HEK293 (cell line): ENCODE results near the gene MOSPD3.
A peak's percentile ranks its signal among the peaks of the same experiment; 100 is the strongest.

Experiments used
- CTCF ChIA-PET: fragments of 350-600 bp; formaldehyde crosslinking; extraction: SDS; loops from one replicate; lab custom pipeline; 2021; ENCODE audit warnings: antibody characterized with exemption; lab: Yijun Ruan, JAX
- POLR2A ChIA-PET: fragments of 300-600 bp; formaldehyde crosslinking; extraction: SDS; loops from one replicate; lab custom pipeline; 2020; ENCODE audit warnings: antibody characterized with exemption, inconsistent platforms; lab: Yijun Ruan, JAX
- H3K27ac ChIP-seq: fragments of 200-500 bp; sonication (Bioruptor generic); 2 replicates; pipeline ENCODE4 v1.5.1; 2014; ENCODE audit warnings: low read depth, low read length, control low read depth, inconsistent platforms; ENCODE audit errors: extremely low read depth
- H3K36me3 ChIP-seq, 2 experiments: fragments of 200-500 bp in 1 of 2; sonication (Bioruptor generic) in 1 of 2; 1 replicate in 1 of 2; 2 replicates in 1 of 2; pipeline ENCODE4 v1.5.1; 2014 to 2017; ENCODE audit warnings: inconsistent platforms in 2 of 2, low read length in 2 of 2; ENCODE audit not compliant: control insufficient read depth in 2 of 2, insufficient read depth in 1 of 2
- H3K4me1 ChIP-seq: fragments of 200-500 bp; sonication (Bioruptor generic); 2 replicates; pipeline ENCODE4 v1.5.1; 2014; ENCODE audit warnings: mild to moderate bottlenecking, low read length, inconsistent platforms; ENCODE audit not compliant: control insufficient read depth, insufficient read depth
- H3K4me3 ChIP-seq: 2 replicates; pipeline ENCODE4 v1.5.1; 2011; ENCODE audit warnings: low read depth, mild to moderate bottlenecking, control low read depth, low read length, moderate library complexity
- H3K9me3 ChIP-seq: fragments of 200-500 bp; sonication (Bioruptor generic); 2 replicates; pipeline ENCODE4 v1.5.1; 2014; ENCODE audit warnings: low read depth, low read length, inconsistent platforms; ENCODE audit not compliant: control insufficient read depth, insufficient read depth
- GLIS1 ChIP-seq: fragments of 450-650 bp; formaldehyde crosslinking; IDR thresholded peaks from 2 replicates; pipeline ENCODE4 v1.5.1; 2016; ENCODE audit warnings: missing biosample characterization, missing genetic modification characterization
- GLIS2 ChIP-seq: fragments of 450-650 bp; formaldehyde crosslinking; IDR thresholded peaks from 2 replicates; pipeline ENCODE4 v1.5.1; 2016; ENCODE audit warnings: missing biosample characterization, missing genetic modification characterization
- IKZF3 ChIP-seq: fragments of 450-650 bp; IDR thresholded peaks from 2 replicates; pipeline ENCODE4 v1.5.0; 2018; ENCODE audit warnings: missing biosample characterization, mild to moderate bottlenecking, missing genetic modification characterization, moderate library complexity
- KLF1 ChIP-seq: fragments of 450-650 bp; formaldehyde crosslinking; IDR thresholded peaks from 2 replicates; pipeline ENCODE4 v1.5.1; 2016; ENCODE audit warnings: missing biosample characterization, missing genetic modification characterization
- KLF9 ChIP-seq: fragments of 450-650 bp; formaldehyde crosslinking; IDR thresholded peaks from 2 replicates; pipeline ENCODE4 v1.5.1; 2016; ENCODE audit warnings: missing biosample characterization, missing genetic modification characterization, low read depth
- PATZ1 ChIP-seq: fragments of 450-650 bp; formaldehyde crosslinking; IDR thresholded peaks from 2 replicates; pipeline ENCODE4 v1.5.1; 2016; ENCODE audit warnings: missing biosample characterization, missing genetic modification characterization
- SP2 ChIP-seq: fragments of 450-650 bp; formaldehyde crosslinking; IDR thresholded peaks from 2 replicates; pipeline ENCODE4 v1.5.1; 2016; ENCODE audit warnings: missing biosample characterization, missing genetic modification characterization
- ZBTB7A ChIP-seq: fragments of 450-650 bp; formaldehyde crosslinking; IDR thresholded peaks from 2 replicates; pipeline ENCODE4 v1.5.1; 2016; ENCODE audit warnings: low read depth, missing biosample characterization, missing genetic modification characterization
- ZBTB8A ChIP-seq: fragments of 450-650 bp; formaldehyde crosslinking; IDR thresholded peaks from 2 replicates; pipeline ENCODE4 v1.5.1; 2016; ENCODE audit warnings: missing biosample characterization, missing genetic modification characterization
- ZFHX2 ChIP-seq: fragments of 450-650 bp; formaldehyde crosslinking; conservative IDR thresholded peaks from 2 replicates; pipeline ENCODE4 v1.5.1; 2016; ENCODE audit warnings: missing biosample characterization, missing genetic modification characterization
- ZIC2 ChIP-seq: fragments of 450-650 bp; formaldehyde crosslinking; IDR thresholded peaks from 2 replicates; pipeline ENCODE4 v1.5.1; 2016; ENCODE audit warnings: missing biosample characterization, missing genetic modification characterization
- ZNF121 ChIP-seq: fragments of 450-650 bp; formaldehyde crosslinking; IDR thresholded peaks from 2 replicates; pipeline ENCODE4 v1.5.1; 2016; ENCODE audit warnings: missing biosample characterization, missing genetic modification characterization
- ZNF175 ChIP-seq: fragments of 450-650 bp; formaldehyde crosslinking; IDR thresholded peaks from 2 replicates; pipeline ENCODE4 v1.5.1; 2016; ENCODE audit warnings: missing biosample characterization, missing genetic modification characterization
- ZNF23 ChIP-seq: fragments of 450-650 bp; formaldehyde crosslinking; IDR thresholded peaks from 2 replicates; pipeline ENCODE4 v1.5.1; 2016; ENCODE audit warnings: missing biosample characterization, missing genetic modification characterization, borderline replicate concordance
- ZNF26 ChIP-seq: fragments of 450-650 bp; formaldehyde crosslinking; IDR thresholded peaks from 2 replicates; pipeline ENCODE4 v1.5.1; 2016; ENCODE audit warnings: missing biosample characterization, missing genetic modification characterization
- ZNF426 ChIP-seq: fragments of 450-650 bp; formaldehyde crosslinking; IDR thresholded peaks from 2 replicates; pipeline ENCODE4 v1.5.1; 2017; ENCODE audit warnings: missing biosample characterization, missing genetic modification characterization, mild to moderate bottlenecking, inconsistent platforms, moderate library complexity
- ZNF433 ChIP-seq: fragments of 450-650 bp; formaldehyde crosslinking; IDR thresholded peaks from 2 replicates; pipeline ENCODE4 v1.5.1; 2016; ENCODE audit warnings: missing biosample characterization, missing genetic modification characterization, low read depth
- ZNF449 ChIP-seq: fragments of 450-650 bp; formaldehyde crosslinking; IDR thresholded peaks from 2 replicates; pipeline ENCODE4 v1.5.1; 2017; ENCODE audit warnings: missing biosample characterization, mild to moderate bottlenecking, missing genetic modification characterization, moderate library complexity
- ZNF473 ChIP-seq: fragments of 450-650 bp; formaldehyde crosslinking; IDR thresholded peaks from 2 replicates; pipeline ENCODE4 v1.5.1; 2017; ENCODE audit warnings: missing biosample characterization, missing genetic modification characterization
- ZNF530 ChIP-seq: fragments of 450-650 bp; formaldehyde crosslinking; IDR thresholded peaks from 2 replicates; pipeline ENCODE4 v1.5.1; 2016; ENCODE audit warnings: low read depth, missing biosample characterization, missing genetic modification characterization
- ZNF555 ChIP-seq: fragments of 450-650 bp; formaldehyde crosslinking; conservative IDR thresholded peaks from 2 replicates; pipeline ENCODE4 v1.5.1; 2017; ENCODE audit warnings: missing biosample characterization, mild to moderate bottlenecking, missing genetic modification characterization, inconsistent platforms
- ZNF596 ChIP-seq: fragments of 450-650 bp; IDR thresholded peaks from 2 replicates; pipeline ENCODE4 v1.5.0; 2018; ENCODE audit warnings: missing biosample characterization, mild to moderate bottlenecking, missing genetic modification characterization, moderate library complexity
- ZNF645 ChIP-seq: fragments of 450-650 bp; formaldehyde crosslinking; IDR thresholded peaks from 2 replicates; pipeline ENCODE4; 2016; ENCODE audit warnings: missing biosample characterization, missing genetic modification characterization
- ZNF792 ChIP-seq: fragments of 450-650 bp; formaldehyde crosslinking; IDR thresholded peaks from 2 replicates; pipeline ENCODE4 v1.5.1; 2016; ENCODE audit warnings: missing biosample characterization, missing genetic modification characterization
- TF ChIP-seq, protein P1 (sequence below): fragments of 450-650 bp; formaldehyde crosslinking; IDR thresholded peaks from 2 replicates; pipeline ENCODE4 v1.5.1; 2016; ENCODE audit warnings: missing biosample characterization, missing genetic modification characterization

MOSPD3 gene

DNA sequence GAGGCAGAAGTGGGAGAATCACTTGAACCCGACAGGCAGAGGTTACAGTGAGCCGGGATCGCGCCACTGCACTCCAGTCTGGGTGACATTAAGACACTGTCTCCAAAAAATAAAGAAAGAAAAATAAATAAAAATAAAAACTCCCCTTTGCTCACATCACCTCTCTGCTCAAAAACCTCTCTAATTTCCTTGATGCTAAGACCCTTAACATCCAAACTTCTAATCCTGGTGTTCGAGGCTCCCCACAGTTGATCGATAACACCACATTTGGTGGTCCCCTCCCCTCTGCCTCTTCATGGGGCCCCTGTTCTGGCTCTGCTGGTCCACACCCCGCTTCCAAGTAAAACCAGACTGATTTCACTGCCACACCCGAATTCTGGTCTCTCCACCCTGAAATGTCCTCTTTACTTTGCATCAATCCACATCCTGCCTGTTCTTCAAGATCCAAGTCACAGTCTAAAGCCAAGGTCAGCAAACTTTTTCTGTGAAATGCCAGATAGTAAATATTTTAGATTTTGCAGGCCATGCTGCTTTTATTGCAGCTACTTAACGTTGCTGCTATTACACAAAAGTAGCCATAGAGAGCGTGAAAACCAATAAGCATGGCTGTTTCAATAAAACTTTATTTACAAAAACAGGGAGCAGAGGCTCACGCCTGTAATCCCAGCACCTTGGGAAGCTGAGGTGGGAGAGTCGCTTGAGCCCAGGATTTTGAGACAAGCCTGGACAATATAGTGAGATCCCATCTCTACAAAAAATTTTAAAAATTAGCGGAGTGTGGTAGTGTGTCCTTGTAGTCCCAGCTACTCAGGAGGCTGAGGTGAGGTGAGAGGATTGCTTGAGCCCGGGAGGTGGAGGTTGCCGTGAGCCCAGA, 11.8 kb downstream of the MOSPD3 start (continued):
- TF ChIP-seq ZNF121 (tag by site-specific recombination), result peak; percentile 89
- TF ChIP-seq KLF1 (tag by site-specific recombination), result peak; percentile 84
- TF ChIP-seq ZNF596, result no peak

- Histone ChIP-seq H3K4me3 (no peak overlapping the region), H3K36me3 (no peaks in the 10 kb centered on the region), H3K9me3 (no peaks in the 10 kb centered on the region), H3K4me1 (no peaks in the 10 kb centered on the region), H3K27ac (no peak overlapping the region)
- TF ChIP-seq ZNF530, result no peak
- TF ChIP-seq, protein P1, sequence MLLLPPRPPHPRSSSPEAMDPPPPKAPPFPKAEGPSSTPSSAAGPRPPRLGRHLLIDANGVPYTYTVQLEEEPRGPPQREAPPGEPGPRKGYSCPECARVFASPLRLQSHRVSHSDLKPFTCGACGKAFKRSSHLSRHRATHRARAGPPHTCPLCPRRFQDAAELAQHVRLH (tag by site-specific recombination), result peak; percentile 92
- ChIA-PET POLR2A (interaction anchor here (0.6 to 4.8 kb wide), 7 partner anchors 10 to 264 kb away, joined by 3 to 28 read pairs (median 4); partner anchors contain the start of genes AGFG2, FBXO24, LRCH4 and MOSPD3), CTCF (interaction anchor here (0.7 to 1.5 kb wide), 4 partner anchors 9 to 225 kb away, joined by 3 to 5 read pairs (median 4); no protein-coding TSS in a partner anchor)
Observed at GRCh38 chr7:100626055-100626454, 13.7 kb downstream of the MOSPD3 start.

DNA sequence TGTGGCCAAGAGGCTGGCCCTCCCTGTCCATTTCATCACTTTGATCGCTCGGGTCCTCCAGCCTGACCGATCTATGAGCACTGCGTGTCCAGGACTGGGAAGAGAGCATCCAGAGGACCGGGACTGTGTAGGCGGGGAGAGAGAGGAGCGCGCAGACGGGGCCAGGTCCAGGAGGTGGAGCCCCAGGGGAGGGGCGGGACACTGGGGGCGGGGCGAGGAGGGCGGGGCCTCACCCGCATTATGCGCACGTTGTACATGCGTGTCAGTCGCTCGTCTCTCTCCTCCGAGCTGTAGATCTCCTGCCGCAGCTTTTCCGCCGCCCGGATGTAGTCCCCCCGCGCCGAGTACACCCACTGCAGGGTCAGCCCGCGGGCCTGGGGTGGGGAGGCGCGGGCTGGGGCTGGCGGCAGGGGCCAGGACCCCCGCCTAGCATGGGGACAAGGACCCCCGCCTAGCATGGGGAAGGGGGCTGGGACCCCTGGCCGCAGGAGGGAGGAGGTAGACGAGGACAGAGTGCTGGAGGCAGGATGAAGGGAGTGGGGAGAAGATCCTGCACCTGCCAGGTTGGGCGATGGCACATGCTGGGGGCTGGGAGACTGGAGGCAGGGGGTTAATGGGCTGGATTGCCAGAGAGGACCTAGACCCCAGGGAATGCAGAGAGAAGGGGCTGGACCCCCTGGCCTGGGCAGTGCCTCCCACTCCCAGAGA, 14.3 kb downstream of the MOSPD3 start:
- Histone ChIP-seq H3K27ac (no peak overlapping the region), H3K4me1 (no peaks in the 10 kb centered on the region), H3K9me3 (no peaks in the 10 kb centered on the region), H3K4me3 (peak overlapping the region; percentile 11), H3K36me3 (no peaks in the 10 kb centered on the region)
- CTCF ChIA-PET, result interaction anchor here (0.7 to 1.5 kb wide), 3 partner anchors 9 to 159 kb away, joined by 3 to 4 read pairs (median 4); no protein-coding TSS in a partner anchor
- POLR2A ChIA-PET, result interaction anchor here (0.6 to 4.8 kb wide), 5 partner anchors 11 to 263 kb away, joined by 3 to 28 read pairs (median 4); partner anchors contain the start of genes FBXO24, LRCH4, MOSPD3 and UFSP1
- peak; percentile 45; the same call in 1 of the 2 replicates for TF ChIP-seq ZBTB8A (tag by site-specific recombination)
- no peak for TF ChIP-seq ZNF555
- peak; percentile 45; the same call in 1 of the 2 replicates for TF ChIP-seq GLIS1 (tag by site-specific recombination)
- TF ChIP-seq GLIS2, result peak; percentile 84
- peak; percentile 80 for TF ChIP-seq IKZF3 (tag by site-specific recombination)
- peak; percentile 84 for TF ChIP-seq KLF9
- TF ChIP-seq ZIC2, result peak; percentile 72
- no peak for TF ChIP-seq ZNF26 (tag by site-specific recombination)
- TF ChIP-seq ZNF426 (tag by site-specific recombination), result no peak
- TF ChIP-seq ZNF175 (tag by site-specific recombination), result no peak
- TF ChIP-seq ZNF23, result no peak
- no peak for TF ChIP-seq ZNF792
- peak; percentile 73 for TF ChIP-seq PATZ1 (tag by site-specific recombination)
- TF ChIP-seq ZNF645, result no peak
- no peak for TF ChIP-seq ZNF449 (tag by site-specific recombination)
- TF ChIP-seq ZFHX2 (tag by site-specific recombination), result peak; percentile 55
- peak; percentile 83 for TF ChIP-seq SP2 (tag by site-specific recombination)
- no peak for TF ChIP-seq ZNF433 (tag by site-specific recombination)
- TF ChIP-seq ZBTB7A (tag by site-specific recombination), result peak; percentile 58; the same call in 1 of the 2 replicates
- no peak for TF ChIP-seq ZNF473 (tag by site-specific recombination)
